HCT116 (cell line): ENCODE data around the gene TFIP11. TPM values are rescaled to one million over a fixed set of nuclear protein-coding genes. Genes with fewer than 3 reads are reported as not detected.

Experiments used
- ATAC-seq: fragments of 200-7000 bp; cut with Tn5 transposase; 2 replicates; pipeline ENCODE4 v1.9.1; 2020; ENCODE audit warnings: mild to moderate bottlenecking, moderate library complexity
- BruUV-seq: library from RNA; stranded (reverse); fragments of 400-500 nt; replicated peaks from 2 replicates; lab custom pipeline; 2021; lab: Mats Ljungman, UMichigan
- CTCF ChIA-PET: fragments of 300-600 bp; sonication (Branson Sonifier 250); formaldehyde crosslinking; loops from one replicate; lab custom pipeline; 2021; ENCODE audit warnings: antibody characterized with exemption; lab: Charles Lee
- POLR2A ChIA-PET: fragments of 300-600, 350-600 bp; sonication (Branson Sonifier 250); formaldehyde crosslinking; loops from one replicate; lab custom pipeline; 2021; ENCODE audit warnings: antibody characterized with exemption; lab: Charles Lee
- RAD21 ChIA-PET, 2 experiments: fragments of 300-600 bp; sonication (Branson Sonifier 250); formaldehyde crosslinking; loops; one replicate each; lab custom pipeline; 2023; ENCODE audit warnings: low total read pairs in 2 of 2; ENCODE audit not compliant: uncharacterized antibody in 2 of 2, unreplicated experiment in 2 of 2, low non-redundant PET in 1 of 2; lab: Charles Lee
- DNase-seq: peaks from one replicate; pipeline ENCODE4 v3.0.0-alpha.2; 2010; ENCODE audit warnings: low read depth, low spot score
- H2AFZ ChIP-seq: fragments of 200-600 bp; shearing (Covaris generic), sonication (generic); 2 replicates; pipeline ENCODE4 v1.6.1; 2017; ENCODE audit warnings: low read depth, mixed run types, mixed read lengths, antibody characterized with exemption, low read length; ENCODE audit not compliant: poor library complexity, severe bottlenecking
- H3K27ac ChIP-seq: 2 replicates; pipeline ENCODE4 v1.5.1; 2012; ENCODE audit warnings: low read depth, low read length
- H3K27me3 ChIP-seq: fragments of 200-600 bp; sonication (generic); 2 replicates; pipeline ENCODE4 v1.6.1; 2016; ENCODE audit warnings: mixed run types, low read length, mixed read lengths; ENCODE audit not compliant: insufficient read depth
- H3K36me3 ChIP-seq, 2 experiments: fragments of 200-500 bp in 1 of 2; fragments of 200-600 bp in 1 of 2; sonication (Bioruptor generic) in 1 of 2; sonication (generic) in 1 of 2; 2 replicates each; pipeline versions ENCODE4 v1.5.1 to v1.6.1; 2014 to 2016; ENCODE audit warnings: low read length in 2 of 2, inconsistent platforms in 1 of 2, mixed read lengths in 1 of 2, mixed run types in 1 of 2; ENCODE audit not compliant: insufficient read depth in 2 of 2, control insufficient read depth in 1 of 2
- H3K4me1 ChIP-seq, 2 experiments: fragments of 200-600 bp in 1 of 2; sonication (generic) in 1 of 2; 2 replicates each; pipeline versions ENCODE4 v1.5.1 to v1.6.1; 2012 to 2017; ENCODE audit warnings: low read length in 2 of 2, inconsistent platforms in 1 of 2, mild to moderate bottlenecking in 1 of 2, mixed read lengths in 1 of 2, mixed run types in 1 of 2, moderate library complexity in 1 of 2; ENCODE audit not compliant: insufficient read depth in 2 of 2, control insufficient read depth in 1 of 2
- H3K4me2 ChIP-seq: fragments of 200-600 bp; sonication (generic); 2 replicates; pipeline ENCODE4 v1.6.1; 2017; ENCODE audit warnings: mixed run types, low read length, mixed read lengths
- H3K4me3 ChIP-seq, 2 experiments: fragments of 200-600 bp in 1 of 2; sonication (generic) in 1 of 2; replicated peaks in 1 of 2; 2 replicates each; pipeline ENCODE4 v1.5.1; 2011 to 2016; ENCODE audit warnings: low read length in 2 of 2, control low read depth in 1 of 2, low read depth in 1 of 2, mild to moderate bottlenecking in 1 of 2, mixed read lengths in 1 of 2, mixed run types in 1 of 2
- H3K79me2 ChIP-seq: fragments of 200-600 bp; sonication (generic); 2 replicates; pipeline ENCODE4 v1.6.1; 2017; ENCODE audit warnings: mild to moderate bottlenecking, mixed run types, low read length, moderate library complexity, mixed read lengths; ENCODE audit not compliant: insufficient read depth
- H3K9ac ChIP-seq: fragments of 200-600 bp; sonication (generic); 2 replicates; pipeline ENCODE4 v1.6.1; 2016; ENCODE audit warnings: low read length, mixed read lengths
- H3K9me2 ChIP-seq: fragments of 200-600 bp; sonication (generic), shearing (Covaris generic); 2 replicates; pipeline ENCODE4 v1.6.1; 2017; ENCODE audit warnings: mixed run types, mild to moderate bottlenecking, moderate library complexity; ENCODE audit not compliant: insufficient read depth
- H3K9me3 ChIP-seq, 2 experiments: fragments of 200-500 bp in 1 of 2; fragments of 200-600 bp in 1 of 2; sonication (Bioruptor generic) in 1 of 2; sonication (generic) in 1 of 2; 2 replicates each; pipeline ENCODE4 v1.6.1; 2014 to 2017; ENCODE audit warnings: low read length in 2 of 2, mixed read lengths in 2 of 2, inconsistent platforms in 1 of 2, low read depth in 1 of 2, mild to moderate bottlenecking in 1 of 2, mixed run types in 1 of 2, moderate library complexity in 1 of 2; ENCODE audit not compliant: control insufficient read depth in 1 of 2, insufficient read depth in 1 of 2
- H4K20me1 ChIP-seq: fragments of 200-600 bp; sonication (generic), shearing (Covaris generic); 2 replicates; pipeline ENCODE4 v1.6.1; 2017; ENCODE audit warnings: mixed run types, mild to moderate bottlenecking, moderate library complexity; ENCODE audit not compliant: insufficient read depth
- CBX3 ChIP-seq: IDR thresholded peaks from 2 replicates; pipeline ENCODE4 v1.6.1; 2012; ENCODE audit warnings: low read depth
- CEBPB ChIP-seq: IDR thresholded peaks from 2 replicates; pipeline ENCODE4 v1.6.1; 2012; ENCODE audit warnings: low read depth
- EGR1 ChIP-seq: IDR thresholded peaks from 2 replicates; pipeline ENCODE4 v1.6.1; 2012; ENCODE audit warnings: low read depth
- JUND ChIP-seq: IDR thresholded peaks from 2 replicates; pipeline ENCODE4 v1.6.1; 2012
- POLR2AphosphoS5 ChIP-seq: IDR thresholded peaks from 2 replicates; pipeline ENCODE4 v1.6.1; 2011; ENCODE audit warnings: mild to moderate bottlenecking, low read depth, low read length, moderate library complexity
- REST ChIP-seq: IDR thresholded peaks from 2 replicates; pipeline ENCODE4 v1.6.1; 2012; ENCODE audit warnings: low read depth
- SP1 ChIP-seq: IDR thresholded peaks from 2 replicates; pipeline ENCODE4 v1.6.1; 2012; ENCODE audit warnings: low read depth
- SRF ChIP-seq: IDR thresholded peaks from 2 replicates; pipeline ENCODE4 v1.6.1; 2012; ENCODE audit warnings: low read depth
- intact Hi-C: fragments of 100-400 bp; cut with micrococcal nuclease; formaldehyde crosslinking; loops from 2 replicates; pipeline ENCODE4 v1.10.0; 2022
- total RNA-seq: library from RNA; stranded (reverse); gene quantifications from one replicate; pipeline ENCODE4 v1.2.1, GENCODE V29; 2021; ENCODE audit not compliant: unreplicated experiment

The TFIP11 gene
- total RNA-seq, 1 experiment from 2014 or later = 28.1 TPM

- TF ChIP-seq EGR1 (no peak), CBX3 (no peak), CEBPB (no peak), REST (no peak), POLR2AphosphoS5 (no peak), JUND (no peak)
- H3K4me2 ChIP-seq = no peak overlapping the region
- no peaks in the 10 kb centered on the region for H3K9me2 ChIP-seq
- DNase-seq (no peak), ATAC-seq (no peak)
- BruUV-seq = no TSS peak
- peaks cover 14 to 17% of the 10 kb centered on the region in 2 experiments; a peak in 3 of 4 replicates for H3K36me3 ChIP-seq
- intact Hi-C loops = no loop called here
- no peaks in the 10 kb centered on the region for H4K20me1 ChIP-seq
- no peaks in the 10 kb centered on the region for H3K27me3 ChIP-seq
- no peaks in the 10 kb centered on the region for H3K9me3 ChIP-seq
- POLR2A ChIA-PET = no interaction called here
- no peak overlapping the region for H2AFZ ChIP-seq
- H3K9ac ChIP-seq = no peak overlapping the region
- no peak overlapping the region for H3K27ac ChIP-seq
- CTCF ChIA-PET = no interaction called here
- H3K4me3 ChIP-seq = no peak overlapping the region
- H3K4me1 ChIP-seq = peaks cover 10 to 15% of the 10 kb centered on the region in 2 experiments
- peaks cover 58% of the 10 kb centered on the region for H3K79me2 ChIP-seq
- RAD21 ChIA-PET = no interaction called here
Measured at GRCh38 chr22:26481112-26481693, 31.1 kb downstream of the TFIP11 start.

GRCh38 chr22:26480611-26480932 is 31.7 kb downstream of the TFIP11 start:
- Histone ChIP-seq H3K9me3 (no peaks in the 10 kb centered on the region), H3K4me2 (no peak overlapping the region), H2AFZ (no peak overlapping the region), H3K9ac (no peak overlapping the region), H3K9me2 (no peaks in the 10 kb centered on the region), H3K27me3 (no peaks in the 10 kb centered on the region), H3K4me1 (peaks cover 10 to 15% of the 10 kb centered on the region in 2 experiments), H3K27ac (no peak overlapping the region), H3K36me3 (peaks cover 16 to 17% of the 10 kb centered on the region in 2 experiments; a peak in 3 of 4 replicates), H3K79me2 (peaks cover 52% of the 10 kb centered on the region), H4K20me1 (no peaks in the 10 kb centered on the region), H3K4me3 (no peak overlapping the region)
- RAD21 ChIA-PET = no interaction called here
- DNase-seq (no peak), ATAC-seq (no peak)
- BruUV-seq = no TSS peak
- no peak for TF ChIP-seq SRF
- TF ChIP-seq SP1 = no peak
- POLR2A ChIA-PET = no interaction called here
- intact Hi-C loops = no loop called here
- CTCF ChIA-PET = no interaction called here
